ENCODE results near the gene CCL19. TPM values are rescaled to one million over a fixed set of nuclear protein-coding genes. Genes with fewer than 3 reads are reported as not detected.
"Not testable (repeated sequence)": the region's sequence is repeated elsewhere in the genome, so short reads cannot be mapped to it uniquely, and the experiment has no call there.

CCL19 gene
- not detected for total RNA-seq
- not detected for polyA plus RNA-seq

DNA sequence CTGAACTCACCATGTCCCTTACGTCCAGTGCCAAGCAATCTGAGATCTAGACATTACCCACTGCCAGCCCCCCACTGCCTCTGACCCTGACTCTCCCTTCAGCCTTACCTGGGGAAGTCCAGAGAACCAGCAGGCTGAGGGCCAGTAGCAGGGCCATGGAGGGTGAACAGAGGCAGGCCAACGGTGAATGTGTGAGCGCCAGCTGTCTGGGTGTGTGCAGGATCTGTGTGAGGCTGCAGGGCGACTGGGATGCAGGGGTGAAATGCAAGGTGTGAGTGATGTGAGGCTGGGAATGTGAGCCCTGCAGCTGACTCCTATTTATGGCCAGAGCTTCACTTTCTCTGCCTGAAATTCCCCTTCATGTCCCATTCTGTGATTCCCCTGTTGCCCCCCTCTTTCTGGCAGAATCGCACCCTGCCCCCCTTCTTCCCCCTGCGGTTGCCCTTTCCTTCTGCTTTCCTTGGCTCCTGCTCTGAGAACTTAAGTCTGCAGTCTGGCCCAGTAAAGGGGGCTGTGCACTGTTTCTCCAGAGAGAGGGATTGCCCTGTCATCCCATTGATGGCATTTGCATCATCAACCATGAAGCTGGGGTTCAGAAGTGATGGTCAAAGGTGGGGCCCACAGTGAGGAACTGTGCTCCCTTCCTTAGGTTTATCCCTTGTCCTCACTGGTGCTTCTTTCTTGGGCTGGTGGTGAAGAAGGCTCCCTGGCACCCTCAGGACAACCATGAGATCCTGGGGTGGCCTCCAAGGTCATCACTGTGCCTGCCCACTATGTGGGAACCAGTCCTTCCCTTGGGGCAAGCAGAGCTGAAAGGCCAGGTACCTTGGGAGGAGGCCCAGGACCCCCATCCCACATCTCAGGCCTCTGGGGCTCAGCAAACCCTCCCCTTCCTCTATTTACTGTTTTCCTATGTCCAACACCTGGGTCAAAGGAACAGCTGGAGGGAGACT lies at the start of gene CCL19:
Gene CCL19, minus strand, starts transcription at position 294 of the 953 bp plus-strand sequence. Its CDS starts 137 bp downstream, at position 157.
- ChIA-PET CTCF (interaction anchor here (1.4 to 5.0 kb wide), 3 partner anchors 9 to 45 kb away, joined by 4 to 14 read pairs (median 9); partner anchors contain the start of gene GALT), POLR2A (no interaction called here)
- Mint-ChIP-seq H3K9me3 (no peaks in the 10 kb centered on the region), H3K36me3 (no peaks in the 10 kb centered on the region), H3K27me3 (peaks cover 3 to 24% of the 10 kb centered on the region in 2 donors), H3K4me1 (no peaks in the 10 kb centered on the region), H3K27ac (peak within 1 kb of the TSS in 1 of 8 donors; percentile 65), H3K4me3 (no peak within 1 kb of the TSS)
- DNase-seq = no peak
- Histone ChIP-seq H3K36me3 (ENCODE audit: insufficient read depth, low read length) (no peaks in the 10 kb centered on the region), H3K4me1 (ENCODE audit: insufficient read depth, low read length) (no peaks in the 10 kb centered on the region), H3K27ac (ENCODE audit: low read depth, low read length) (no peak within 1 kb of the TSS), H3K27me3 (ENCODE audit: insufficient read depth, low read length, poor library complexity, severe bottlenecking) (no peaks in the 10 kb centered on the region), H3K9me3 (ENCODE audit: low read length) (no peaks in the 10 kb centered on the region), H3K4me3 (ENCODE audit: low read length) (no peak within 1 kb of the TSS)

DNA sequence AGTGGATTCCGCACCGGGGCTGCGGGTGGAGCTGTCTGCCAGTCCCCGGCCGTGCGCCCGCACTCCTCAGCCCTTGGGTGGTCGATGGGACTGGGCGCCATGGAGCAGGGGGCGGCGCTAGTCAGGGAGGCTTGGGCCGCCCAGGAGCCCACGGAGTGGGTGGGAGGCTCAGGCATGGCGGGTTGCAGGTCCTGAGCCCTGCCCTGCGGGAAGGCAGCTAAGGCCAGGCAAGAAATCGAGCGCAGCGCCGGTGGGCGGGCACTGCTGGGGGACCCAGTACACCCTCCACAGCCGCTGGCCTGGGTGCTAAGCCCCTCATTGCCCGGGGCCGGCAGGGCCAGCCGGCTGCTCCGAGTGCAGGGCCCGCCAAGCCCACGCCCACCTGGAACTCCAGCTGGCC lies 49.1 kb upstream of the CCL19 start:
- peaks cover 6 to 49% of the 10 kb centered on the region in 2 donors for H3K27me3 Mint-ChIP-seq
- H3K4me1 ChIP-seq (ENCODE audit: insufficient read depth, low read length); H3K27ac ChIP-seq (ENCODE audit: low read depth, low read length); H3K9me3 Mint-ChIP-seq; H3K36me3 ChIP-seq (ENCODE audit: insufficient read depth, low read length); H3K4me1 Mint-ChIP-seq; H3K4me3 ChIP-seq (ENCODE audit: low read length); DNase-seq; POLR2A ChIA-PET; H3K27ac Mint-ChIP-seq; H3K9me3 ChIP-seq (ENCODE audit: low read length); H3K36me3 Mint-ChIP-seq; CTCF ChIA-PET; H3K27me3 ChIP-seq (ENCODE audit: insufficient read depth, low read length, poor library complexity, severe bottlenecking); H3K4me3 Mint-ChIP-seq: not testable (repeated sequence)

DNA sequence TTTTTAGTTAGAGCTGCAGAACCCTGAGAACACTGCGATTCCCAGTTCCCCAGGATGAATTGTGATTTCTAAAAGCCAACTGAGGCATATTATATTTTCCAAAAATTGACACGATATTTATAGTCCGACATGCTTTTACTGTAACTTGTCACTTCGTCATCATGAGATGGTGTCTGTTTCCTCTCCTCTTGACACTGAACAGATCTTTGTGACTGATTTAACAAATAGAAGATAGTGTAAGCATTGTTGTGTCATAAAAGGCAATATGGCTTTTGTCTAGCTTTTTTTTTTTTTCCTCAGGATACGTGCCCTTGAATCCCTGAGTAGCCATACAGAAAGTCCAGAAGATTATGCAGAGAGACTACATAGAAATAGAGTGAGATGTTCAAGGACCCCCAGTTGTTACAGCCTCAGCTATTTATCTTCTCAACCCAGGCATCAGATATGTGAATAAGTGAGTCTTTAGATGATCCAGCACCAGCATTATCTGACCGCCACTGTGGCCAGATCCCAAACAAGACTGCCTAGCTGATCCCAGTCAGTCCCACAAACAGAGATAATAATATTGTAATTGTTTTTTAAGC lies 46.7 kb upstream of the CCL19 start:
- no peaks in the 10 kb centered on the region for H3K27me3 ChIP-seq (ENCODE audit: insufficient read depth, low read length, poor library complexity, severe bottlenecking)
- H3K27ac Mint-ChIP-seq = no peak overlapping the region
- H3K27ac ChIP-seq (ENCODE audit: low read depth, low read length) = no peak overlapping the region
- CTCF ChIA-PET = no interaction called here
- no peaks in the 10 kb centered on the region for H3K4me1 ChIP-seq (ENCODE audit: insufficient read depth, low read length)
- no peak overlapping the region for H3K4me3 ChIP-seq (ENCODE audit: low read length)
- H3K9me3 ChIP-seq (ENCODE audit: low read length) = no peaks in the 10 kb centered on the region
- no peak overlapping the region for H3K4me3 Mint-ChIP-seq
- H3K36me3 ChIP-seq (ENCODE audit: insufficient read depth, low read length) = no peaks in the 10 kb centered on the region
- POLR2A ChIA-PET = no interaction called here
- H3K27me3 Mint-ChIP-seq = peaks cover 1 to 45% of the 10 kb centered on the region in 2 donors
- H3K36me3 Mint-ChIP-seq = no peaks in the 10 kb centered on the region
- no peak for DNase-seq
- H3K9me3 Mint-ChIP-seq = no peaks in the 10 kb centered on the region
- H3K4me1 Mint-ChIP-seq = no peaks in the 10 kb centered on the region

DNA sequence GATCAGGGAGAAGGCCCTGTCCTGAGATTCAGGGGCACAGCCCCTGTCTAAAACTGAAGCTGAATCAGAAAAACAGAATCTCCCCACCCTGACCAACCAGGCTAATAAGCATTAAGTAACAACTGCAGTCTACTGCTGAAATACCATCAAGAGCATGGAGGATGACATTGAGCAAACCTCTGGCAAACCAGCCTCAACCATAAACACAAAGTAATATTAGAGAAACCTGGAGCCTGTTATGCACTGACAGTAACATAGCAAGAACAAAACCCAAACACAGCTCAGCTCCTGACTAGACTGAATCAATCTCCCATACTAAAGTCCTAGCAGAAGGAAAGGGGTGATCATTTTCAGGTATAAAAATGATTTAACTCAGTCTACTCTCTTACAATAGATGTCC lies 43.6 kb upstream of the CCL19 start:
- no peak for DNase-seq
- no peaks in the 10 kb centered on the region for H3K4me1 ChIP-seq (ENCODE audit: insufficient read depth, low read length)
- Mint-ChIP-seq H3K27ac (no peak overlapping the region), H3K4me3 (no peak overlapping the region), H3K36me3 (no peaks in the 10 kb centered on the region), H3K4me1 (no peaks in the 10 kb centered on the region), H3K9me3 (no peaks in the 10 kb centered on the region), H3K27me3 (peaks cover 0 to 32% of the 10 kb centered on the region in 2 donors)
- POLR2A ChIA-PET = no interaction called here
- H3K4me3 ChIP-seq (ENCODE audit: low read length) = no peak overlapping the region
- H3K27ac ChIP-seq (ENCODE audit: low read depth, low read length) = no peak overlapping the region
- H3K9me3 ChIP-seq (ENCODE audit: low read length) = no peaks in the 10 kb centered on the region
- H3K27me3 ChIP-seq (ENCODE audit: insufficient read depth, low read length, poor library complexity, severe bottlenecking) = no peaks in the 10 kb centered on the region
- H3K36me3 ChIP-seq (ENCODE audit: insufficient read depth, low read length) = no peaks in the 10 kb centered on the region
- CTCF ChIA-PET = no interaction called here

DNA sequence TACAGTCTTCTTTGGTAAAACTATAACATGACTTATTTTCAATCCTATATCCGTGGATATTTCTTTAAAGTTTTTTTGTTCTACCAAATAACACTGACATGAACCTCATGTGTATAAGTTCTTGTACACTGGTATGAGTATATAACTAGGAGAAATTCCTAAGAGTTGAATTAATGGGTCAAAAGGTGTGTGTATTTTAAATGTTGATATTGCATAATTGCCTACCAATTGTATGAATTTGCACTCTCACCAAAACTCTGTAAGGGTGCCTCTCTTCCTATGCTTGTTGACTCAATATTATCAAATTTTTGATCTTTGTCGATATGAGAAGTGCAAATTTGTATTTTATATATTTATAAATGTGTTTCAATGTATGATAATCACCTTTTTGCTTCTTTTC lies 41.8 kb upstream of the CCL19 start:
- H3K9me3 Mint-ChIP-seq = no peaks in the 10 kb centered on the region
- Histone ChIP-seq H3K9me3 (ENCODE audit: low read length) (no peaks in the 10 kb centered on the region), H3K36me3 (ENCODE audit: insufficient read depth, low read length) (no peaks in the 10 kb centered on the region), H3K27ac (ENCODE audit: low read depth, low read length) (no peak overlapping the region), H3K4me1 (ENCODE audit: insufficient read depth, low read length) (no peaks in the 10 kb centered on the region), H3K4me3 (ENCODE audit: low read length) (no peak overlapping the region), H3K27me3 (ENCODE audit: insufficient read depth, low read length, poor library complexity, severe bottlenecking) (no peaks in the 10 kb centered on the region)
- no peaks in the 10 kb centered on the region for H3K4me1 Mint-ChIP-seq
- POLR2A ChIA-PET = no interaction called here
- CTCF ChIA-PET = no interaction called here
- no peak overlapping the region for H3K4me3 Mint-ChIP-seq
- DNase-seq = no peak
- H3K27me3 Mint-ChIP-seq = peaks cover 2 to 17% of the 10 kb centered on the region in 2 donors
- H3K27ac Mint-ChIP-seq = no peak overlapping the region
- H3K36me3 Mint-ChIP-seq = no peaks in the 10 kb centered on the region

DNA sequence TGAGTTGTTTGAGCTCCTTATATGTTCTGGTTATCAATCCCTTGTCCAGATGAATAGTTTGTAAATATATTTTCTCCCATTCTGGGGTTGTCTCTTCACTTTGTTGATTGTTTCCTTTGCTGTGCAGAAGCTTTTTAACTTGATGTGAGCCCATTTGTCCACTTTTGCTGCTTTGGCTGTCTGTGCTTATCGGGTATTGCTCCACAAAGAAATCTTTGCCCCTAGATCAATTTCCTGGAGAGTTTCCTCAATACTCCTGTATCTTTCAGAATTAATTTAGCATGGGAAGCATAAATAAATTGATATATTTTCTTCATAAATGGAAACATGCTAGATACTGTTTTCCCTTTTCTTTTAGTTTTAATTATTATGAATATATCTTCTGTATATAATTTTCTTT lies 41.4 kb upstream of the CCL19 start:
- no peak overlapping the region for H3K27ac Mint-ChIP-seq

DNA sequence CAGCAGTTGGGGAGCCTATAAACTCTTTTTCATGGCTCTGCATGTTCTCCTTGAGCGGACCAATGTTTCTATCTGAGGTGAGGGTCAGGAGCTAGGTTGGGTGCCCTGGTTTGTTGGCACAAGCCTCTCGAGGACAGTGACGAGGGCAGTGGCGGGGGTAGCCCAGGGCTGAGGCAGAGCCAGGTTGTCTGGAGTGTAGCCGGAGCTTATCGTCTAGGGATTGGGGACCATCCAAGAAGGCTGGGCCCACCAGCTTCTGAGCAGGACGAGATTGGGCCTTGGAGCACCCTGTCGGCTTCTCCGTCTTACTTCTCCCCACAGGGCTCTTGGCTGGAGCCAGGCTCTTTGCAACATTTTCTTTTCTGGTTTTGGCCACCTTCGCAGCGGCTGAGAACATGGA lies 32.1 kb upstream of the CCL19 start:
- no peak overlapping the region for H3K4me3 ChIP-seq (ENCODE audit: low read length)
- H3K36me3 Mint-ChIP-seq = no peaks in the 10 kb centered on the region
- H3K4me1 Mint-ChIP-seq = no peaks in the 10 kb centered on the region
- no peaks in the 10 kb centered on the region for H3K36me3 ChIP-seq (ENCODE audit: insufficient read depth, low read length)
- peaks cover 0 to 3% of the 10 kb centered on the region in 2 donors for H3K27me3 Mint-ChIP-seq
- no peak overlapping the region for H3K27ac Mint-ChIP-seq
- ChIA-PET POLR2A (no interaction called here), CTCF (interaction anchor here (1.0 kb wide), 1 partner anchor 9 kb away, joined by 3 read pairs; no protein-coding TSS in a partner anchor)
- no peaks in the 10 kb centered on the region for H3K4me1 ChIP-seq (ENCODE audit: insufficient read depth, low read length)
- no peaks in the 10 kb centered on the region for H3K9me3 Mint-ChIP-seq
- H3K9me3 ChIP-seq (ENCODE audit: low read length) = no peaks in the 10 kb centered on the region
- no peak for DNase-seq
- H3K27me3 ChIP-seq (ENCODE audit: insufficient read depth, low read length, poor library complexity, severe bottlenecking) = no peaks in the 10 kb centered on the region
- H3K4me3 Mint-ChIP-seq = no peak overlapping the region
- H3K27ac ChIP-seq (ENCODE audit: low read depth, low read length) = no peak overlapping the region

More for the DNA sequence above, 41.4 kb upstream of the CCL19 start:
- no peak overlapping the region for H3K27ac ChIP-seq (ENCODE audit: low read depth, low read length)
- no peaks in the 10 kb centered on the region for H3K36me3 Mint-ChIP-seq
- peaks cover 2 to 13% of the 10 kb centered on the region in 2 donors for H3K27me3 Mint-ChIP-seq
- no peaks in the 10 kb centered on the region for H3K27me3 ChIP-seq (ENCODE audit: insufficient read depth, low read length, poor library complexity, severe bottlenecking)
- no peaks in the 10 kb centered on the region for H3K4me1 ChIP-seq (ENCODE audit: insufficient read depth, low read length)
- H3K9me3 ChIP-seq (ENCODE audit: low read length) = no peaks in the 10 kb centered on the region
- H3K4me3 Mint-ChIP-seq = no peak overlapping the region
- no peaks in the 10 kb centered on the region for H3K9me3 Mint-ChIP-seq
- ChIA-PET CTCF (no interaction called here), POLR2A (no interaction called here)
- no peak overlapping the region for H3K4me3 ChIP-seq (ENCODE audit: low read length)
- H3K36me3 ChIP-seq (ENCODE audit: insufficient read depth, low read length) = no peaks in the 10 kb centered on the region
- H3K4me1 Mint-ChIP-seq = no peaks in the 10 kb centered on the region
- DNase-seq = no peak

DNA sequence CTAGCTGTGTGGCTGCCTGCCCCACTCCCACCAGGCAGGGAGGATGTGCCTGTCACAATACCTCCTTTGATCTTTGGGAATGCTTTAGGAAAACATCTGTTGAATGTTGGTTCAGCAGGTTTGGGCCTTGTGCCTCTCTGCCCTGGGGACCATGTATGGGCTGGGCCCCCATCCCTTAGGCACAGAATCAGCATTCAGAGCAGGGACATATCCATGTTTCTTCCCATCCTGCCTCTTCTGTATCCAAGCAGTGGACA lies 28.6 kb upstream of the CCL19 start:
- H3K36me3 ChIP-seq (ENCODE audit: insufficient read depth, low read length); H3K27ac Mint-ChIP-seq; H3K4me1 Mint-ChIP-seq; POLR2A ChIA-PET; H3K27ac ChIP-seq (ENCODE audit: low read depth, low read length); H3K4me1 ChIP-seq (ENCODE audit: insufficient read depth, low read length); CTCF ChIA-PET; H3K4me3 Mint-ChIP-seq; H3K9me3 ChIP-seq (ENCODE audit: low read length); H3K4me3 ChIP-seq (ENCODE audit: low read length); H3K36me3 Mint-ChIP-seq; H3K27me3 ChIP-seq (ENCODE audit: insufficient read depth, low read length, poor library complexity, severe bottlenecking); H3K9me3 Mint-ChIP-seq; DNase-seq: not testable (repeated sequence)
- peaks cover 12 to 18% of the 10 kb centered on the region in 2 donors for H3K27me3 Mint-ChIP-seq
